HEK293 (cell line): Measurements from ENCODE around the gene DOK4.

Source experiments
- CTCF ChIP-seq: fragments of 450-650 bp; formaldehyde crosslinking; IDR thresholded peaks from 2 replicates; pipeline ENCODE4 v1.5.1; 2016; ENCODE audit warnings: missing biosample characterization, missing genetic modification characterization
- KLF10 ChIP-seq: fragments of 450-650 bp; IDR thresholded peaks from 2 replicates; pipeline ENCODE4 v1.5.1; 2018; ENCODE audit warnings: missing biosample characterization, mild to moderate bottlenecking, missing genetic modification characterization
- KLF17 ChIP-seq: fragments of 450-650 bp; formaldehyde crosslinking; IDR thresholded peaks from 2 replicates; pipeline ENCODE4 v1.5.1; 2016; ENCODE audit warnings: missing biosample characterization, missing genetic modification characterization
- PRDM1 ChIP-seq: fragments of 450-650 bp; formaldehyde crosslinking; IDR thresholded peaks from 2 replicates; pipeline ENCODE4; 2016; ENCODE audit warnings: missing biosample characterization, missing genetic modification characterization
- REST ChIP-seq: fragments of 450-650 bp; formaldehyde crosslinking; IDR thresholded peaks from 2 replicates; pipeline ENCODE4 v1.5.1; 2016; ENCODE audit warnings: missing biosample characterization, missing genetic modification characterization
- SP7 ChIP-seq: fragments of 450-650 bp; formaldehyde crosslinking; IDR thresholded peaks from 2 replicates; pipeline ENCODE4 v1.5.1; 2016; ENCODE audit warnings: missing biosample characterization, missing genetic modification characterization
- TCF7L2 ChIP-seq: IDR thresholded peaks from 2 replicates; pipeline ENCODE4 v1.6.1; 2011; ENCODE audit warnings: low read depth, mild to moderate bottlenecking, inconsistent platforms, low read length, moderate library complexity, borderline replicate concordance
- ZBTB6 ChIP-seq: fragments of 450-650 bp; formaldehyde crosslinking; IDR thresholded peaks from 2 replicates; pipeline ENCODE4 v1.5.1; 2017; ENCODE audit warnings: missing biosample characterization, missing genetic modification characterization
- ZFP3 ChIP-seq: fragments of 450-650 bp; formaldehyde crosslinking; IDR thresholded peaks from 2 replicates; pipeline ENCODE4 v1.5.1; 2016; ENCODE audit warnings: low read depth, missing biosample characterization, missing genetic modification characterization
- ZNF394 ChIP-seq: fragments of 450-650 bp; formaldehyde crosslinking; IDR thresholded peaks from 2 replicates; pipeline ENCODE4 v1.5.1; 2016; ENCODE audit warnings: missing biosample characterization, missing genetic modification characterization, mild to moderate bottlenecking, moderate library complexity, borderline replicate concordance
- ZNF580 ChIP-seq: fragments of 450-650 bp; formaldehyde crosslinking; IDR thresholded peaks from 2 replicates; pipeline ENCODE4 v1.5.1; 2016; ENCODE audit warnings: missing biosample characterization, missing genetic modification characterization
- ZNF707 ChIP-seq: fragments of 450-650 bp; formaldehyde crosslinking; IDR thresholded peaks from 2 replicates; pipeline ENCODE4 v1.5.1; 2016; ENCODE audit warnings: missing biosample characterization, missing genetic modification characterization
- ZNF76 ChIP-seq: fragments of 450-650 bp; formaldehyde crosslinking; IDR thresholded peaks from 2 replicates; pipeline ENCODE4; 2016; ENCODE audit warnings: low read depth, missing biosample characterization, missing genetic modification characterization, borderline replicate concordance
- ZNF785 ChIP-seq: fragments of 450-650 bp; formaldehyde crosslinking; IDR thresholded peaks from 2 replicates; pipeline ENCODE4 v1.5.1; 2016; ENCODE audit warnings: missing biosample characterization, missing genetic modification characterization

- TF ChIP-seq CTCF (tag by site-specific recombination) = no peak
- no peak for TF ChIP-seq SP7 (tag by site-specific recombination)
- no peak for TF ChIP-seq PRDM1 (tag by site-specific recombination)
- no peak for TF ChIP-seq ZNF707 (tag by site-specific recombination)
- no peak for TF ChIP-seq KLF17 (tag by site-specific recombination)
- no peak for TF ChIP-seq TCF7L2
- no peak for TF ChIP-seq ZNF76 (tag by site-specific recombination)
- no peak for TF ChIP-seq ZNF394 (tag by site-specific recombination)
- TF ChIP-seq ZNF785 (tag by site-specific recombination) = no peak
- no peak for TF ChIP-seq ZBTB6 (tag by site-specific recombination)
- no peak for TF ChIP-seq REST
- TF ChIP-seq ZFP3 (tag by site-specific recombination) = no peak
- no peak for TF ChIP-seq KLF10
- TF ChIP-seq ZNF580 = no peak
These were observed 63.1 kb downstream of the DOK4 start for GRCh38 chr16:57423152-57423551.
